ENCODE results near the gene DAZL. TPM values are rescaled to one million over a fixed set of nuclear protein-coding genes. Genes with fewer than 3 reads are reported as not detected.
"Not testable (repeated sequence)": the region's sequence is repeated elsewhere in the genome, so short reads cannot be mapped to it uniquely, and the experiment has no call there.

DAZL gene, protein sequence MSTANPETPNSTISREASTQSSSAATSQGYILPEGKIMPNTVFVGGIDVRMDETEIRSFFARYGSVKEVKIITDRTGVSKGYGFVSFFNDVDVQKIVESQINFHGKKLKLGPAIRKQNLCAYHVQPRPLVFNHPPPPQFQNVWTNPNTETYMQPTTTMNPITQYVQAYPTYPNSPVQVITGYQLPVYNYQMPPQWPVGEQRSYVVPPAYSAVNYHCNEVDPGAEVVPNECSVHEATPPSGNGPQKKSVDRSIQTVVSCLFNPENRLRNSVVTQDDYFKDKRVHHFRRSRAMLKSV
- 1.4 and 2.4 TPM in 2 replicates for total RNA-seq (2014; rRNA removed; shearing (Covaris generic))

DNA sequence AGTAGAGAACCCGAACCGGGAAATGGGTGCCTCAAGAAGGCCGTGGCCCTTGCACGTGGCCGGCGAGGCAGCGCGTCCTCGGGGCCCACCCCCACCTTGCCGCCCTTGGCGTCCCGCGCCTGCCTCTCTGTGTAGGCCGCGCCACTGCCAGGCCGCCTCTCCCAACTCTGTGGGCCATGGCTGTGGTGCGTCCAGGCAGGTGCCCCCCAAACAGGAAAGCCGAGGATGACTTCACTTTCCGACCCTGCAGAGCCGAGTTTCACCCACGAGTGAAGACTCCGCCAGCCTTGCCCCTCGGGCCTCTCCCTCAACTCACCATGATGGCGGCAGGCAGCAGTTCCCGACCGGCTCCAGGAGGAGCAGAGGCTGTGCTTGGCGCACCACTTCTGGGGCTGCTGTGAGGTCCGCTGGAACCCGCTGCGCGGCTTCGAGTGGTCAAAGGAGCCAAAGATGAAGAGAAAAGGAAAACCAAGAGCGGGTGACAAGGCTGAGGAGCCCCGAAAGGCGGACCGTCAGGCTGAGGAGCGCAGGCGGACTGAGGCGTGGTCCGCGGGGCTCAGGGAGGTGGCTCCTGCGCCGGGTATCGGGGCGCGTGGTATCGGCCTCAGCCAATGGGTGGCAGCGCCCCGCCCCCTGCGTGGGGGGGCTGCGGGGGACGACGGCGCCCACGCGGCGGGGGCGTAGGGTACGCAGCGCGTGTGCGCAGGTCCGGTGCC lies at the start of gene DAZL:
Gene DAZL, minus strand, starts transcription at position 537 of the 716 bp plus-strand sequence. Its CDS starts 218 bp downstream, at position 319.
- DNase-seq = peak; percentile 33
- Histone ChIP-seq H3K27me3 (ENCODE audit: control insufficient read depth, insufficient read depth, low read length) (no peaks in the 10 kb centered on the region), H3K4me3 (ENCODE audit: insufficient read depth, low read depth, low read length) (no peak within 1 kb of the TSS), H3K36me3 (replicated peaks; ENCODE audit: control insufficient read depth, insufficient read depth, low read length) (no peaks in the 10 kb centered on the region)

DNA sequence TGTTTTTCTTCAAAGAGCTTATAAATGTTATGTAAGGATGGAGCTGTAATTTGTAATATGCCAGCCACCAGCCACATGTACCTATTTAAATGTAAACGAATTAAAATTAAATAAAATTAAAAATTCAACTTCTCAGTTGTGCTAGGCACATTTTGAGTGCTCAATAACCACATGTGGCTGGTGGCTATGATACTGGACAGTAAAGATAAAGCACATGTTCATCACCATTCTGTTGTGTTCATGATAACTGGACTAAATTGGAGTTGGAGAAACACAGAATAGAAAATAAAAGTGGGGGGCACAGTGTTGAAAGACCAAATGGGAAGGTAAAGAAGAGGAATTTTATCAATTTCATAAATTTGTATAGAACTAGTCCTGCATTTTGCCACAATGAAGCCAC lies 49.8 kb upstream of the DAZL start:
- no peak overlapping the region for H3K4me3 ChIP-seq (ENCODE audit: insufficient read depth, low read depth, low read length)
- no peaks in the 10 kb centered on the region for H3K27me3 ChIP-seq (ENCODE audit: control insufficient read depth, insufficient read depth, low read length)
- H3K36me3 ChIP-seq (replicated peaks; ENCODE audit: control insufficient read depth, insufficient read depth, low read length) = no peaks in the 10 kb centered on the region
- DNase-seq = no peak

DNA sequence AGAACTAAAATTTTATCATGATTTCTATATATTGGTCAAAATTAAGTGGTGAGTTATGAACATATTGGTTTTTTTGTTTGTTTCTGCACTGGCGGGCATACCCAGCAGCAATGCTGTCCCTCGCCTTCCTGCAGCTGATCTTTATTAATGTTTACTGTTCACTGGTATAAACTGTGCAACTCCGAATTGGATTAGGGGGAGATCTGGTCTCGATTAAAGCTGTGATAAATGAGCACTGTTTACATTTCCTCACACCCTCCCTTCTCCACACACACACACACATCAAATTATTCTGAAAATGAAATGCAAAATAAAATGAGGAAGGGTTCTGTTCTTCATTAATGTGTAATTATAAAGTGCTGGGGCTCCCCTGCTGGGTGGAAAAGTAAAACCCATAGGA lies 48.5 kb upstream of the DAZL start:
- no peaks in the 10 kb centered on the region for H3K27me3 ChIP-seq (ENCODE audit: control insufficient read depth, insufficient read depth, low read length)
- H3K4me3 ChIP-seq (ENCODE audit: insufficient read depth, low read depth, low read length) = no peak overlapping the region
- no peak for DNase-seq

GRCh38 chr3:16647668-16648067 lies 42.4 kb upstream of the DAZL start:
- DNase-seq = no peak
- Histone ChIP-seq H3K27me3 (ENCODE audit: control insufficient read depth, insufficient read depth, low read length) (no peaks in the 10 kb centered on the region), H3K4me3 (ENCODE audit: insufficient read depth, low read depth, low read length) (no peak overlapping the region), H3K36me3 (replicated peaks; ENCODE audit: control insufficient read depth, insufficient read depth, low read length) (no peaks in the 10 kb centered on the region)

More for the DNA sequence above, 48.5 kb upstream of the DAZL start:
- no peaks in the 10 kb centered on the region for H3K36me3 ChIP-seq (replicated peaks; ENCODE audit: control insufficient read depth, insufficient read depth, low read length)

DNA sequence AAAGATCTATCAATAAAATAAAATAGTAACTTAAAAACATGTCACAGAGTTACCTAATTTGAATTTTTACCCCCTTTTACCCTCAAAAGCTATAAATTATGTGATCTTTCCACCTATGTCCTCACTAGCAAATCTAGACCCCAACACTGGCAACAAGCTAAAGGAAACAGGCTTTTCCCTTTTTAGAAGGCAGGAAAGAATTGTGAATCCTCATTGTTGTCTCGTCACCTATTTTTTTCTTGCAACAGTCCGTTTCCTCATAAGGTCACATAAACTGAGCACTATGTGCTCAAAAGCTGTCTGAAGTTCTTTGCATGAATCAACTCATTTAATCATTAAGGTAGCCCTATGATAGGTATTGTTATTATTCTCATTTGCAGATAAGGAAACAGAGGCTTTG lies 34.6 kb upstream of the DAZL start:
- Histone ChIP-seq H3K27me3 (ENCODE audit: control insufficient read depth, insufficient read depth, low read length) (no peaks in the 10 kb centered on the region), H3K4me3 (ENCODE audit: insufficient read depth, low read depth, low read length) (no peak overlapping the region)
- no peak for DNase-seq

DNA sequence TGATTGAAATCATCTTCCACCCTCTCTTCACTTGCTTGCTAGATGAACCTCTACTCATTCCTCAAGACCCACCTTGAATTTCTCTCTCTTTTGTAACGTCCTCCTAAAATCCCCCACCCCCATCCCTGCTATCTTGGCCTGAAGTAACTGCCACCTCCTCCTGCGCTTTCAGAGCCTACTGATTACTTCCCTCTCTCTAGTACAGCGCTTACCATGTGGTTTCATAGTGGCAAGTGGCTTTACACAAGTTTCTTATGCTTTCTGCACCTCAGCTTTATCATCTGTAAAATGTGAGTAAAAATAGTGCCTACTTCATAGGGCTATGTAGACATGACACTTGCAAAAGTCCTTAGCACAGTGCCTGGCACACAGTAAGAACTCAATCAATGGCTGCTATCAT lies 28.7 kb upstream of the DAZL start:
- DNase-seq = no peak
- Histone ChIP-seq H3K36me3 (replicated peaks; ENCODE audit: control insufficient read depth, insufficient read depth, low read length) (no peaks in the 10 kb centered on the region), H3K27me3 (ENCODE audit: control insufficient read depth, insufficient read depth, low read length) (no peaks in the 10 kb centered on the region), H3K4me3 (ENCODE audit: insufficient read depth, low read depth, low read length) (no peak overlapping the region)

More for the DNA sequence above, 34.6 kb upstream of the DAZL start:
- no peaks in the 10 kb centered on the region for H3K36me3 ChIP-seq (replicated peaks; ENCODE audit: control insufficient read depth, insufficient read depth, low read length)

GRCh38 chr3:16632395-16632794 lies 27.2 kb upstream of the DAZL start:
- H3K27me3 ChIP-seq (ENCODE audit: control insufficient read depth, insufficient read depth, low read length) = no peaks in the 10 kb centered on the region
- no peaks in the 10 kb centered on the region for H3K36me3 ChIP-seq (replicated peaks; ENCODE audit: control insufficient read depth, insufficient read depth, low read length)
- no peak overlapping the region for H3K4me3 ChIP-seq (ENCODE audit: insufficient read depth, low read depth, low read length)
- DNase-seq = no peak

- H3K27me3 ChIP-seq (ENCODE audit: control insufficient read depth, insufficient read depth, low read length) = no peaks in the 10 kb centered on the region
- no peak overlapping the region for H3K4me3 ChIP-seq (ENCODE audit: insufficient read depth, low read depth, low read length)
- no peaks in the 10 kb centered on the region for H3K36me3 ChIP-seq (replicated peaks; ENCODE audit: control insufficient read depth, insufficient read depth, low read length)
- DNase-seq = no peak
These were observed 13.5 kb upstream of the DAZL start for GRCh38 chr3:16618721-16619120.

DNA sequence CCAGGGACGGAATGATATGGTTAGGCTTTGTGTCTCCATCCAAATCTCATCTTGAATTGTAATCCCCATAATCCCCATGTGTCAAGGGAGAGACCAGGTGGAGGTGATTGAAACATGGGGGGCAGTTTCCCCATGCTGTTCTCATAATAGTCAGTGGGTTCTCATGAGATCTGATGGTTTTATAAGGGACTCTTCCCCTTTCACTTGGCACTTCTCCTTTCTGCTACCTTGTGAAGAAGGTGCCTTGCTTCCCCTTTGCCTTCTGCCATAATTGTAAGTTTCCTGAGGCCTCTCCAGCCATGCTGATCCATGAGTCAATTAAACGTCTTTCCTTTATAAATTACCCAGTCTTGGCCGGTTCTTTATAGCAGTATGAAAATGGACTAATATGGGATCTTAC lies 11.9 kb upstream of the DAZL start:
- H3K36me3 ChIP-seq (replicated peaks; ENCODE audit: control insufficient read depth, insufficient read depth, low read length); H3K4me3 ChIP-seq (ENCODE audit: insufficient read depth, low read depth, low read length); DNase-seq; H3K27me3 ChIP-seq (ENCODE audit: control insufficient read depth, insufficient read depth, low read length): not testable (repeated sequence)

DNA sequence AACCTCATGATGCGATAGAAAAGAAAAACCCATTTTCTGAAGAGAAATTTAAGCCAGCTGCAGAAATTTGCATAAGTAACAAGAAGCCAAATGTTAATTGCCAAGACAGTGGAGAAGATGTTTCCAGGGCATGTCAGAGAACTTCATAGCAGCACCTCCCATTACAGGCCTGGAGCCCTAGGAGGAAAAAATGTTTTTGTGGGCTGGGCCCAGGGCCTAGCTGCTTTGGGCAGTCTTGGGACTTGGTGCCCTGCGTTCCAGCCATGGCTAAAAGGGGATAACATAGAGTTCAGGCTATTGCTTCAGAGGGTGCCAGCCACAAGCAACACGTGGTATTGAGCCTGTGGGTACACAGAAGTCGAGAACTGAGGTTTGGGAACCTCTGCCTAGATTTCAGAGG lies 10.9 kb upstream of the DAZL start:
- DNase-seq = no peak
- H3K4me3 ChIP-seq (ENCODE audit: insufficient read depth, low read depth, low read length) = no peak overlapping the region
- no peaks in the 10 kb centered on the region for H3K27me3 ChIP-seq (ENCODE audit: control insufficient read depth, insufficient read depth, low read length)
- no peaks in the 10 kb centered on the region for H3K36me3 ChIP-seq (replicated peaks; ENCODE audit: control insufficient read depth, insufficient read depth, low read length)

DNA sequence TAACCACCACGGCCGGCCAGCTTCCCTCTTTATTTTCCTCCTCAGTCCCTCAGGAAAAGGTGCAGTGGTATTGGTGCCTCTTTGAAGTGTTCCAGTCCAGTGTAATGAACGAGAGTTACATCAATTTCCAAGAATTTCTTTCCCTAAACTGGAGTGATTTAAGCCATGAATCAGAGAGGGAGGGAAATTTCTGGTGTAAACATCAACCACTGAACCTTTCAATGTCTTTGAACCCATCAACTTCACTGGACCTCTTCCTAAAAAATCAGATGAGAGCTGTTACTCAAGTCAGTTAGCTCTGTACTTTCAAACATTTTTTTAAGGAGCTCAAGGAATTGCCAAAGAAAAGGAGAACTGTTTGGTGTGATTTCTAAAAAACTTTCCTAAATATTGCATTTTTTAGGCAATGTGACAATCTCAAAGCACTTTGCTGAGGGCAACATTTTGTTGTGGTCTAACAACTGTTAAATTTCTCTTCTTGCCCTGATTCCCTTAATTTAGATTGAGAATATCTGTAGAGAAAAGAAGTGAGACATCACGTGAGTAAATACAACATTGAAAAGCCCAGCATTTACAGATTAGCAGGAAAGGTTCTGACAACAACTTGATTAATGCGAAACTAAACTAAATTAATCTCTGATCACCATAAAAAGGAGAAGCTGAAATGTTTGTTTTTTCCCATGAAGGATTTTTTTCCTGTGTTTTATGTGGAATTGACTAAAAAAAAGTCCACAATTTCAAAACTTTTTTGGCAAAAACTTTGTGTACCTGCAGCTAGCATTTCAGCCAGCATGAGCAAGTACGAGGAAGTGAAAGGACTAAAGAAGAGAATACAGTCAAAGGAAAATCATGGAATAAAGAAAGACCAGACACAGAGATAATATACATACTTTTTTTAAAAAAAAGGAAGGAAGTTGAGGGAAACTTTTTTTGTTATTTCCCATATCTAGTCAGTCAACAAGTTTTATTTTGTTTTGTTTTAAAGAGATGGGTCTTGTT lies 9.1 kb upstream of the DAZL start:
- Histone ChIP-seq H3K4me3 (ENCODE audit: insufficient read depth, low read depth, low read length) (no peak overlapping the region), H3K36me3 (replicated peaks; ENCODE audit: control insufficient read depth, insufficient read depth, low read length) (no peaks in the 10 kb centered on the region), H3K27me3 (ENCODE audit: control insufficient read depth, insufficient read depth, low read length) (no peaks in the 10 kb centered on the region)
- no peak for DNase-seq

GRCh38 chr3:16609927-16610580 lies 4.8 kb upstream of the DAZL start:
- no peak for DNase-seq
- Histone ChIP-seq H3K27me3 (ENCODE audit: control insufficient read depth, insufficient read depth, low read length) (no peaks in the 10 kb centered on the region), H3K4me3 (ENCODE audit: insufficient read depth, low read depth, low read length) (no peak overlapping the region), H3K36me3 (replicated peaks; ENCODE audit: control insufficient read depth, insufficient read depth, low read length) (no peaks in the 10 kb centered on the region)

- no peaks in the 10 kb centered on the region for H3K27me3 ChIP-seq (ENCODE audit: control insufficient read depth, insufficient read depth, low read length)
- no peaks in the 10 kb centered on the region for H3K36me3 ChIP-seq (replicated peaks; ENCODE audit: control insufficient read depth, insufficient read depth, low read length)
- no peak overlapping the region for H3K4me3 ChIP-seq (ENCODE audit: insufficient read depth, low read depth, low read length)
- no peak for DNase-seq
These were observed 3.6 kb upstream of the DAZL start for GRCh38 chr3:16608816-16609215.

- Histone ChIP-seq H3K4me3 (ENCODE audit: insufficient read depth, low read depth, low read length) (no peak overlapping the region), H3K27me3 (ENCODE audit: control insufficient read depth, insufficient read depth, low read length) (no peaks in the 10 kb centered on the region), H3K36me3 (replicated peaks; ENCODE audit: control insufficient read depth, insufficient read depth, low read length) (no peaks in the 10 kb centered on the region)
- DNase-seq = no peak
These were observed 2.5 kb upstream of the DAZL start for GRCh38 chr3:16607718-16608117.
